GM19099 (cell line): ENCODE results near the gene PDIA6.

Source experiments
- POLR2A ChIP-seq: IDR thresholded peaks from 3 replicates; pipeline ENCODE4 v1.6.1; 2011; ENCODE audit warnings: low read depth; ENCODE audit not compliant: insufficient read length; ENCODE audit errors: extremely low read depth

PDIA6 gene

DNA sequence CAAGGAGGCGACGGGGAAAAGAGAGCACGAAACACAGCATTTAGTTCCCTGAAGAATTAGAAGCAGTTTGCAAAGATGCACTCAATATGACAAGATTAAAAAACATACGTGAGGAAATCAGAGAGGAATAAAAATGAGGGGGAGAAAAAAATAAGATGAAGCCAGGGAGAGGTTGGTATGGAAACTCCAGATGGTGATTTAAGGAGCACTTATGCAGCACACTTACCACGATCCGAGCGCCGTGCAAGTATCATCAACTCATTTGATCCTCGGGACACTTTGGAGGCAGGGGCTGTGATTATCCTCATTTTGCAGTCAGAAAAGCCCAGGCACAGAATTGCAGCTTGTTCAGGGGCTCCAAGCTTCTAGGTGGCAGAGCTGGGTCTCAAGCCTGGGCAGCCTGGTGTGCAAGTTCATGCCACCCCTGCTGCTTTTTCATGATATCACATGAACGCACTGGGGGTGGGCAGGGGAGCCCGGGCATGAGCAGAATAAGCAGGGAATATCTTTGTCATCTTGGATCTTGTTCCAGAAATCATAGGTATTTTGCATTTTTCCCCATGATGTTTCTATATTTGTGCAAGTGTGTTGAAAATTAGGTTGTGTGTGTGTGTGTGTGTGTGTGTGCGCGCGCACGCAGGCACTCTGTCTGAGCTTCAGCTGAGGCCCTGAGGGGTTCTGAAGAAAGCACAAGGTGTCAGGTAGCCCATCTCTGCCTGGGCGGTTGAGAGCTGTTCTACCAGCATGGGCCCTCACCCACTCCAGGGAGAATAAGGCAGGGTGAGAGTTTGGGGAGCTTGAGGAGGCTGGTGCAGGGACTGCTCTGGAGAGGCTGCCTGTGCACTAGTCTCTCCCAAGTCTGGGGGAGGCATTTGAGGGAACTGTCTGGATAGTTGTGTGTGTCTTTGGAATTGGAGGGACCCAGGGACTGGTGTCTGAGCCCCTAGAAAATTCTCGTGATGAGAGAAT lies 25.0 kb upstream of the PDIA6 start:
- TF ChIP-seq POLR2A, result no peak

- no peak for TF ChIP-seq POLR2A
These were observed 22.7 kb upstream of the PDIA6 start for GRCh38 chr2:10835052-10835970.

DNA sequence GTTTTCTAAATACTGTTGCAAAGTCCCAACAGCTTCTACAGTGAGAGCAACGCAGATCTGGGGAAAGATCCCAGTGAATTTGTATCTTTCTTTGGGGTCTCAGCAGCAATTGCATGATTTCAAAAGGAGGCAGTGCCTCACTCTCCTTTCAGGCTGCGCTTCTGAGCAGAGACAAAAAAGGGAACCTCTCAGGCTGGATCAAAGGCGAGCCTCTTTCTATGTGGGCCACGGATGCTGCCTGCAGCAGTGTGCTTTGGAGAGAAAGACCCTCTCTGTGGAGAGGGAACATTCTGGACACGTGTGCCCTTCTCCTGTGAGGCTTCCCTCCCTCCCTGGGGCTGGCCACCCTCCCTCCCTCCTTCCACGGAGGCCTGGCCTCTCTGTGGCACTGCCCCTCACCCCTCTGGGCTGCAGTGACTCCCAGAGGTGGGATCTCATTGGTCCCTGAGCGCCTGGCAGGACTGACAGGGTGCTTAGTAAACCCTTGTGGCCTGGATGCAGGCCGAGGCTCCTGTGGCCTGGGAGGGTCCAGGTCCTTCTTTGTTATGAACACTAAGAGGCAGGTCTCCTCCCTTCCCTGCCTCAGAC lies 21.6 kb upstream of the PDIA6 start:
- TF ChIP-seq POLR2A, result no peak

- TF ChIP-seq POLR2A, result no peak
These were observed 20.4 kb upstream of the PDIA6 start for GRCh38 chr2:10833021-10833420.

DNA sequence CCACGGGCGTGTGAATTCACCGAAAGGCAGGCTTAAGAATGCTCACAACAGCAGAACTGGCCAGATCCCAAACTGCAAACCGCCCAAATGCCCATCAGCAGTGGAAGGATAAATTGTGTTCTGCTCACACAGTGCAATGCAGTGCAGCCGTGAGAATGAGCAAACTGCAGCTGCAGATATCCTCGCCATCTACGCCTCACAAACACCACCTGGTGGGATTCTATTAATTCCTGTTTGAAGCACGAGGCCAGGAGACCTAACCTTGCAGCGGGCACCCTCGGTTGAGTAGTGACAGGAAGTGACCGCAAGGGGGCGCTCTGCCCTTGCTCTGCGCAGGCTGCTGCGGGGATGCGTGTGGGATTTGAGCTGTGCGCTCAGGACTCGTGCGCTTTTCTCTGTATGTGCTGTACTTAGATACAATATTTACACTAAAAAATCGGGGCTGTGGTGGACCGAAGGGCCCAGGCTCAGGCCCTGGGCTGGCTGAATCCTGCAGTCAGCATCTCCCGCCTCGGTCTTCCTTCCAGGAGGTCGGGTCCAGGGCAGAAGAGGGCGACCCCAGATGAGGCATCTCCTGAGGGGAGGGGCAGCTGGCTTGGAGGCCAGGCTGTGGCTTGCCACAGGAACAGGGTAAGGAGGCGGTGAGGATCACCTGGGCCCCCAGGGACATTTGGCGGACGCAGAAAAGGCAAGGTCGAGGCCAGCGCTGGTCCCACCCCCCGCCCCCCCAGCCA lies 19.8 kb upstream of the PDIA6 start:
- no peak for TF ChIP-seq POLR2A

- TF ChIP-seq POLR2A, result no peak
These were observed 18.9 kb upstream of the PDIA6 start for GRCh38 chr2:10831400-10831985.

DNA sequence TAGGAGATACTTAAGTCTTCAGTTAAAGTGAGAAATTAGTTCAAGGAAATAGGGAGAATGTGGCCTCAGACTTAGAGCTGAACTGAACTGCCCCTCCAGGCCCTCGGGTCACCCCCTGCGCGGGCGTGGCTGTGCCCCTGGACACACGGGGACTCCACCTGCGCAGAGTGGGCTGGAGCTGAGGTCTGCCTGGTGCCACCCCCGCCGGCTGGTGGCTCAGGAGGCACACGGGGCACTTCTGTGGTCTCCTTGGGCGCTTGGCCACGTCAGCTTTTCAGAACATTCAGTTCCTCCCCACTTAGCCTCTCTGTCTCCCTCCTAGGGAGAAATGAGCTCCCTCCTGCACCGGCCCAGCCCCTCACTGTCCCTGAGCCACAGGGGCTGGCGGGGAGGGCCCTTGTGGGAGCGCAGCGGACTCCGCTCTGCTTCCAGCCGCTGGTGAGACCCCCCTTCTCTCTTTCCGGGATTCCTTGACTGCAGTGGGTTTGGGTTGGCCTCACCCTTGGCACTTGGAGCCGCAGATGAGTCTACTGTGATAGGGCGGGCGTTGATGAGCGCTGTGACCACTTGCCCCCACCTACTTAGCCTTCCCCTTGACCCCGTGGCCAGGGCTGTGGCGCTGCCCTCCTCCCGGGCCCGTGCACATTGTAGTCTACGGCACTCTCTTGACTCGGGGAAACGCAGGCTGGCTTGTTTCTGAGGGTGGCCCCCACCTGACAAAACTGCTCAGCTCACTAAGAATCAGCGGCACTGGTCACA lies 18.2 kb upstream of the PDIA6 start:
- TF ChIP-seq POLR2A, result no peak

DNA sequence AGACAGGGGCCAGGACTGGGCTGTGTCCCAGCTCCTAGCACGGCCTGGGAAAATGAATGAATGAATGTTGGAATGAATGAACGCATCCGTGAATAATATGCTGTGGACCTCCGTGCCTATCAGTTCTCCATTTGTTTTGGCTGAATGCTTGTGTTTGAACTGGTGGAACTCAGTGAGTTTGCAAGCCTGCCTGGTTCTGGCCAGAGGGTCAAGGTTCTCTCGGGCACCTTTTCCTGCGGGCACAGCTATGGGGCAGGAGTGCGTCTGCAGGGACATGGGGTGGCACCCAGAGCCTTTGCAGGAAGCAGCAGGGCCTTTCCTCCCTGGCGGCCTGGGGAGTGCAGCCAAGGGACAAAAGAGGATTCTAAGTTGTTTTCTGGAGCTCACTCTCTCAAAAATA lies 17.6 kb upstream of the PDIA6 start:
- TF ChIP-seq POLR2A, result no peak

DNA sequence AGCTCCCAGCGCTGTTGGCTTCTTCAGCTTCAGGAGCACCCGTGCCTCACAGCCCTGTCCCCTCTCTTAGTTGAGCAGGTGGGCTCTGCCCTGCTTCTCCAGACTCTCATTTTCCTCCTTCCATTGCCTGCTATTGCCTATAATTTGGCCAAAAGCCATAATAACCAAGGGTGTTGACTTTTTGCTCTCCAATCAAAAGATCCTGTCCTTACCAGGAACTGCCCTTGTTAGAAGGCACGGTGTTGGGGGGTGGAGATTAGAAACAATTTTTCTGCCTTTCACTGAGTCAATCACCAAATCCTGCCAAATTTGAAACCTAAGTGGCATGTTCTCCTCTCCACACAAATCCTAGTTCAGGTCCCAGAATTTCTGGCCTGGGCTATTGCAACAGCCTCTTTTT lies 16.7 kb upstream of the PDIA6 start:
- TF ChIP-seq POLR2A, result no peak

- no peak for TF ChIP-seq POLR2A
These were observed 15.8 kb upstream of the PDIA6 start for GRCh38 chr2:10828346-10828745.

- no peak for TF ChIP-seq POLR2A
These were observed 14.0 kb upstream of the PDIA6 start for GRCh38 chr2:10826625-10827024.

- no peak for TF ChIP-seq POLR2A
These were observed 13.4 kb upstream of the PDIA6 start for GRCh38 chr2:10826026-10826425.

DNA sequence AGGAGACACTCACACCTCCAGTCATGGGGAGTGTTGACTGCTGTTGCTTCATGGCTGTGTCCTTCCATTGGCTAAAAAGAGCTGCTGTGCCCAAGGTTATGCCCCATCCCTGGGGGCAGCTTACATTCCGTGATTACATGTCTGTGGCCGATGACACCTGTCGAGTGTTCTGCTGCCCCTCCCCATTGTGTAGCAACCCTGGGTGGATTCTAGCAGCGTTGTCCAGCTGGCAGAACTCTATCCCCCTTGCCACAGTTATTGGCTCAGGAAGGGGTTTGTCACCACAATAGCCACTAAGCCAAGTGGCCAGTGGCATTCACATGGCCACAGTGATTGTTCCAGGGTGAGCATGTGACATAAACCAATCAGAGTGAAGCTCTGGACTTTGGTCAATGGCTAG lies 11.6 kb upstream of the PDIA6 start:
- TF ChIP-seq POLR2A, result no peak
